NOMO-1 treated with DMSO at 0.1 percent for 48 hours (cell line): Measurements from ENCODE around the gene TRAPPC3.

ENCODE experiments used
- DNase-seq: peaks from one replicate; lab custom pipeline; 2025; ENCODE audit not compliant: unreplicated experiment; lab: John Stamatoyannopoulos, UW

Gene TRAPPC3

DNA sequence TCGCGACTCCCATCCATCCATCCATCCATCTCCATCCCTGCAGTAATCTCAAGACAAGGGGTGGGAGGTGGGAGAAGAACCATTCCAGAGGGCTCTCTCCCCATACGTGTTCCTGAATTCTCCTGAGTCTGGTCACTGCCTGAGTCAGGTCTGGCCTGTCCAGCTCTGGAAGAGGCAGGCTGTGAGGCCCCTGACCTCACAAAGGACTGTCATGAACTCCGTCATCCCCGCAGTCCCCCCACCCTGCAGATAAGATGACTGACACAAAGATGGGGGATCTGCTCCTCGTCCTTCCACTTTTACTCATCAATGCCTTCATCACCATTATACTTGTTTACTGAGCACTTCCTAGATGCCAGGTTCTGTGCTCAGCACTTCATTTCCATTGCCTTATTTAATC is 5.0 kb upstream of the TRAPPC3 start:
- DNase-seq = no peak

- no peak for DNase-seq
Measured at GRCh38 chr1:36153476-36153875, 4.2 kb upstream of the TRAPPC3 start.

GRCh38 chr1:36151845-36152203 is 2.5 kb upstream of the TRAPPC3 start:
- no peak for DNase-seq

GRCh38 chr1:36151134-36151844 is 2.0 kb upstream of the TRAPPC3 start:
- no peak for DNase-seq

GRCh38 chr1:36150296-36151133 is 1.2 kb upstream of the TRAPPC3 start:
- DNase-seq = peak; percentile 84

- no peak for DNase-seq
Measured at GRCh38 chr1:36149973-36150295, 648 bp upstream of the TRAPPC3 start.

GRCh38 chr1:36148821-36149236 is 457 bp downstream of the TRAPPC3 start:
- no peak for DNase-seq

- no peak for DNase-seq
Measured at GRCh38 chr1:36144413-36144812, 4.9 kb downstream of the TRAPPC3 start.

DNA sequence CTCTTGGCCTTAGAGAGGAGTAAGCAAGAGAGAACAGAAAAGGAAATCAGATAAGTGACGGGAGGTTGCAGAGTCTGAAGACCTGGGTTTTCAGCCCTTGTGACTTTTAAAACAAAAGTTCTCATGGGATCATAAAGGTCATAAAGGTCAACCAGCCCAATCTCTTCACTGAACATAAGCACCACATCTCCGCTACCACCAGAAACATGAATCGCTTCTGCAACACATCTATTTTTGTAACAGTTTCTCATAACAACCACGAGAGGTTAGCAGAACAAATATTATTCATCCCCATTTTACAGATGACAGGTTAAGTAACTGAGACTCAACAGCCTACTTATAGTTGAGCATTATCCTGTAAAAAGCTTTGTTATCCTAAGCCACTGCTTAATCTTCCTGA is 5.9 kb downstream of the TRAPPC3 start:
- no peak for DNase-seq

DNA sequence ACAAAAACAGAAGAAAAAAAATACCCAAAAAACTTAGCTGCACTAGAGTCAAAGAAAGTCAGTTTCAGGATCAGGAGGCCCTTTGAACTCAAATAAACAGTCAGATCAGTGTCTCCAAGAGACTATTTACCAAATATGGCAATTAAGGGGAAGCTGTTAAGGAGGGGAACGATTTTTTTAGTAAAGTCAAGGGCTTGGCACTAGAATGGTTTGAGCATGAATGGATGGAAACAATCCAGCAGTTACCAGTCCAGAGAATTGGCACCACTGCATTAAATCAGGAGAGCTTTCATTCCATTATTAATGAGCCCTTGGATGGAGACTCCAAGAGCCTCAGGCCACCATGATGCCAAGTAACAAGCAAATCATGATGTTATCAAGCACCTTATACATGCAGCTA is 7.2 kb downstream of the TRAPPC3 start:
- peak; percentile 60 for DNase-seq

- no peak for DNase-seq
Measured at GRCh38 chr1:36139521-36139920, 9.8 kb downstream of the TRAPPC3 start.

DNA sequence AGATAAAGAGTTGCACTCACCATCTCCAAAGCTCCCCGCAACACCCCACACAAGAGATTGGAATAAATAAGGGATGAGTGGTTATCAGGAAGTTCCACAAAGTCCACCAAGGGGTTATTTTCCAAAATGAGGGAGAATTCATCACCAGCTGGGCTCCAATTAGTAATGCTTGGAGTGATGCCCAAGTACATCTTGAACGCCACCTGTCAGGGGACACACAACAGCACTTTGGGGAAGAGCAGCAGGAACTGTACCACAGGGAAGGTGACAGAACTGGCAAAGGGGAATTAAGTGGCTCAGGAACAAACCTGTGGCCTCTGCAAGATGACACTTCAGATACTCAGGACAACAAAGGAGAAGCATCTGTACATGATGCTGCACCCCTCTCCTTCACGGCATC is 11.5 kb downstream of the TRAPPC3 start:
- DNase-seq = no peak

DNA sequence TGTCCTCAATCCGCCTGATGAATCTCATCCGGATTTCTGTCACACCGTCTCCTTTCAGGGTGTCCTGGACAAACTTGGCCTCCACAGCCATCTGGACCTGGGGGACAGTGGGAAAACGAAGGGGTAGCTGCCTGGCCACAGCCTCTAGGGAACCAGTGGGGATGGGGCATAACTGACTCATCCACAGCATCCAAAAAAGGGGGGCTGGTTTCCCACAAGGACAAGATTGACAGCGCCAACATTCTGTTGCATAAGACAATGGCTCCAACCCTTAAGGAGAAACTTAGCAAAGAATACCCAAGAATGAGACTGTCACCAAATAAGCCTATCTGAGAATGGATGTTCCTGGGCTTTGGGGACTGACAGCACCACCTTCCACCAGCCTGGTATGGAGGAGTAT is 12.1 kb downstream of the TRAPPC3 start:
- no peak for DNase-seq

- no peak for DNase-seq
Measured at GRCh38 chr1:36136535-36136934, 12.8 kb downstream of the TRAPPC3 start.

DNA sequence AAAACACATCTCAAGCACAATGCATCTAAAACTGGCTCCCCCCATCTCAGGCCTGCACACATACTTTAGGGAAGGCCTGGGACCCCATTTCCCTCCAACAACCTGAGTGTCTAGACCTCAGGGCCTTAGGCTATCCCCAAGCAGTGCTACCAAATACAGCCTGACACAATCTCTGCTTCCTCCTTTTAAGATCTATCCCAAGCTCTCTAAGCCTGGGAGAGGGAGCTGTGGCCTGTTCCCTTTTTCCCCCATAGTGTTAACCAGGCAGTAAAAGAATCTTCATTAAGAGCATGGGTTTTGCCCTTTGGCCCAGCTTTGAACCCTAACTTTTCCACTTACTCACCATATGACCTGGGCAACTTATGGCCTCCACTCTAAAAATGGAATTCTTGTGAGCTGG is 13.5 kb downstream of the TRAPPC3 start:
- no peak for DNase-seq

GRCh38 chr1:36135330-36135667 is 14.0 kb downstream of the TRAPPC3 start:
- DNase-seq = no peak

DNA sequence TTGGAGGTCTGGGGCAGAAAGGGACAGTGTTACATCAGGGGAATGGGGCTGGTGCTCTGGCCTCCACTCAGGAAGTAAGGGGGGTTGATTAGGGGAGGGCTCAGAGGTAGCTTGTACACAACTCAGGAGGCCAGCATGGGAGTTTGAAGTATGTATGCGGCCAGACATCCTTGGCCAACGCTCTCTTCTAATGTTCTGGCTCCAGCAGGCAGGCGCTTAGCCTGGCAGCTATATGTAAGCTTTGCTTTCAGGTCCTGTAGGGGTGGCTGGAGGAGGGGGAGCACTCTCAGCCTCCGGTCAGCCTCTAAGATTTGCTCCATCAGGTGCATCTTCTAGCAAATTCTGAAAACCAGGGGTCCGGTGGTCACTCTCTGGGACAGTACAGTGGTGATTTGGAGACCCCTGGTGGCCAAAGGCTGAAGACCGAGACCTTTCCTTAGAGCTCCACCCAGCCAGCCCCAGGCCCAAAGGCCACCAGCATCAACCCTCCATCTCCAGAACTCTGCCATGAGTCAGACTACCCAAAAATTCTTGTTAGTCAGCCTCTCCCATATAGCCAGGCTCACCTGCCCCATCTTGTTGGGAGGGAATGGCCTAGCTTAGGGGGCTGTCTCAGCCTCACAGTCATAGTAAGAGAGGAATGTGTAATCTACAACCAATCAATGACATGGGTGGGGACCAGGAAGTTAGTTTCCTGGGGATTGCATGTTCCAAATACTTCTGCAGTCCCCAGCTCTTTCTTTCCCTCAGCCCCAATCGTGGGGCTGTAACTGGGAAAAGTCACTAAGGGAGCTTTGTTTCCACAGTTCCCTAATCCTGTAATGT is 14.6 kb downstream of the TRAPPC3 start:
- DNase-seq = peak; percentile 4

GRCh38 chr1:36134031-36134430 is 15.3 kb downstream of the TRAPPC3 start:
- DNase-seq = no peak

GRCh38 chr1:36133484-36133883 is 15.8 kb downstream of the TRAPPC3 start:
- no peak for DNase-seq

DNA sequence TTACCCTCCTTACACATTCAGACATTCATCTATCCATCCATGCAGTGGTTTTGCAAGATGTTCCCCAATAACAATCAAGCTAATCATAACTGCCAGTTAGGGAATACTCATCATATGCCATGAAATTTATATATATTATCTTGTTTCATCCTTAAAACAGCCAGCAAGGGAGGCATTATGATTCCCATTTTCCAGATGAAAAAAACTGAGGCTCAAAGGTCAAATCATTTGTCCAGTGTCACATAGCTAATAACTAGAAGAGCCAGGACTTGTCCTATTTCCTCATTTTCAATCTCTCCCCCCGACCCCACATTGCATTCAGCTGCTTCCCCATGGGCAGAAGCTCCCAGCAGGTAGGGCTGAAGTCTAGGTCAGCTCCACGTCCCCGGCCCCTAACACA is 17.3 kb downstream of the TRAPPC3 start:
- no peak for DNase-seq

- no peak for DNase-seq
Measured at GRCh38 chr1:36128905-36129206, 20.4 kb downstream of the TRAPPC3 start.
